ENCODE measurements around the gene TBC1D21.

- no peak for TF ChIP-seq FOXA1 (IDR thresholded peaks at IDR 0.05)
- TF ChIP-seq ZNF384 (IDR thresholded peaks at IDR 0.05), result no peak
Measured at GRCh38 chr15:73897441-73898261, 24.3 kb downstream of the TBC1D21 start.

Measured in HEK293T (cell line).